HepG2 (cell line): ENCODE measurements around the gene TMTC4. TPM values are rescaled to one million over a fixed set of nuclear protein-coding genes. Genes with fewer than 3 reads are reported as not detected.

ENCODE experiments used
- ATAC-seq: fragments of 200-7000 bp; cut with Tn5 transposase; 3 replicates; pipeline ENCODE4 v1.9.1; 2020; ENCODE audit warnings: mild to moderate bottlenecking, moderate library complexity
- BruUV-seq: library from RNA; stranded (reverse); fragments of 400-500 nt; replicated peaks from 2 replicates; lab custom pipeline; 2021; lab: Mats Ljungman, UMichigan
- CTCF ChIA-PET: fragments of 300-600 bp; formaldehyde crosslinking; extraction: SDS; loops from one replicate; lab custom pipeline; 2021; ENCODE audit warnings: low total read pairs, inconsistent platforms, low intra/inter-chr PET ratio; lab: Yijun Ruan, JAX
- POLR2A ChIA-PET: fragments of 350-600 bp; sonication (Branson Sonifier 250); formaldehyde crosslinking; loops from one replicate; lab custom pipeline; 2020; ENCODE audit warnings: antibody characterized with exemption, inconsistent platforms; lab: Yijun Ruan, JAX
- DNase-seq: peaks from one replicate; pipeline ENCODE4 v3.0.0-alpha.2; 2015; ENCODE audit warnings: low spot score
- FAIRE-seq: peaks from 3 replicates; lab custom pipeline; 2011; peaks lifted over from hg19 to GRCh38; lab: Jason Lieb, UNC
- H2AFZ ChIP-seq: one replicate; pipeline ENCODE4 v1.6.1; 2011; ENCODE audit warnings: low read length, inconsistent platforms
- H3K27ac ChIP-seq: fragments of 300-600 bp; 3 replicates; pipeline ENCODE4 v1.8.0; 2011; ENCODE audit warnings: mixed run types, mild to moderate bottlenecking, mixed read lengths, low read length, inconsistent platforms; ENCODE audit not compliant: insufficient read depth; ENCODE audit errors: extremely low read length
- H3K27me3 ChIP-seq, 2 experiments: fragments of 200-600 bp in 1 of 2; 2 replicates in 1 of 2; 3 replicates in 1 of 2; pipeline versions ENCODE4 v1.6.0 to v1.8.0; 2011; ENCODE audit warnings: low read length in 2 of 2, mild to moderate bottlenecking in 2 of 2, moderate library complexity in 2 of 2, inconsistent platforms in 1 of 2; ENCODE audit not compliant: insufficient read depth in 2 of 2, control insufficient read depth in 1 of 2
- H3K36me3 ChIP-seq, 2 experiments: fragments of 200-600 bp in 1 of 2; replicated peaks in 1 of 2; 2 replicates in 1 of 2; 3 replicates in 1 of 2; pipeline versions ENCODE4 v1.5.1 to v1.8.0; 2011; ENCODE audit warnings: low read length in 2 of 2, inconsistent platforms in 1 of 2; ENCODE audit not compliant: insufficient read depth in 2 of 2, control insufficient read depth in 1 of 2
- H3K4me1 ChIP-seq: 2 replicates; pipeline ENCODE4 v1.5.1; 2012; ENCODE audit warnings: low read length, inconsistent platforms; ENCODE audit not compliant: insufficient read depth
- H3K4me2 ChIP-seq: 2 replicates; pipeline ENCODE4 v1.6.0; 2011; ENCODE audit warnings: low read depth, low read length, inconsistent platforms
- H3K4me3 ChIP-seq, 3 experiments: fragments of 200-600 bp in 1 of 3; sonication (generic), shearing (Covaris generic) in 1 of 3; replicated peaks in 1 of 3; 2 replicates each; pipeline ENCODE4 v1.5.1; 2011 to 2016; ENCODE audit warnings: low read length in 3 of 3, inconsistent platforms in 2 of 3, low read depth in 2 of 3, mild to moderate bottlenecking in 2 of 3, control low read depth in 1 of 3, mixed read lengths in 1 of 3; ENCODE audit not compliant: insufficient read depth in 1 of 3
- H3K79me2 ChIP-seq: one replicate; pipeline ENCODE4 v1.6.1; 2011; ENCODE audit warnings: low read length, inconsistent platforms; ENCODE audit not compliant: insufficient read depth
- H3K9ac ChIP-seq: 2 replicates; pipeline ENCODE4 v1.6.0; 2011; ENCODE audit warnings: mild to moderate bottlenecking, low read depth, low read length, inconsistent platforms; ENCODE audit not compliant: insufficient read depth
- H3K9me3 ChIP-seq: 2 replicates; pipeline ENCODE4 v1.5.1; 2012; ENCODE audit warnings: mild to moderate bottlenecking, low read length
- H4K20me1 ChIP-seq: 2 replicates; pipeline ENCODE4 v1.6.0; 2011; ENCODE audit warnings: inconsistent platforms, mild to moderate bottlenecking, low read length, moderate library complexity; ENCODE audit not compliant: insufficient read depth
- ARNTL ChIP-seq: sonication (generic); formaldehyde crosslinking; IDR thresholded peaks from 2 replicates; pipeline ENCODE4 v1.4.0; 2020; ENCODE audit warnings: mild to moderate bottlenecking, missing genetic modification reagents
- BCL6 ChIP-seq: IDR thresholded peaks from 2 replicates; pipeline ENCODE4 v1.6.1; 2016; ENCODE audit warnings: missing genetic modification reagents, missing compliant biosample characterization
- ONECUT2 ChIP-seq: sonication (generic); formaldehyde crosslinking; IDR thresholded peaks from 2 replicates; pipeline ENCODE4 v1.4.0; 2020; ENCODE audit warnings: missing genetic modification reagents
- PCBP1 ChIP-seq: fragments of 200-400 bp; formaldehyde crosslinking; IDR thresholded peaks from 2 replicates; pipeline ENCODE4 v1.6.1; 2017; ENCODE audit warnings: mild to moderate bottlenecking, low read depth, low read length, borderline replicate concordance
- POLR2AphosphoS5 ChIP-seq: IDR thresholded peaks from 2 replicates; pipeline ENCODE4 v1.6.1; 2012; ENCODE audit warnings: low read depth, low read length
- RNF219 ChIP-seq: sonication (generic); formaldehyde crosslinking; IDR thresholded peaks from 2 replicates; pipeline ENCODE4 v1.5.0; 2020; ENCODE audit warnings: mild to moderate bottlenecking, missing genetic modification reagents
- SKI ChIP-seq: fragments of 450-650 bp; IDR thresholded peaks from one replicate; pipeline ENCODE4 v1.6.1; 2018; ENCODE audit warnings: mild to moderate bottlenecking; ENCODE audit not compliant: partially characterized antibody
- TBX2 ChIP-seq: sonication (generic); formaldehyde crosslinking; IDR thresholded peaks from 2 replicates; pipeline ENCODE4 v1.5.0; 2020; ENCODE audit warnings: missing genetic modification reagents, mild to moderate bottlenecking, borderline replicate concordance
- ZFY ChIP-seq: sonication (generic); formaldehyde crosslinking; IDR thresholded peaks from 2 replicates; pipeline ENCODE4 v1.4.0; 2020; ENCODE audit warnings: missing genetic modification reagents
- ZNF124 ChIP-seq: sonication (generic); formaldehyde crosslinking; IDR thresholded peaks from 2 replicates; pipeline ENCODE4 v1.4.0; 2020; ENCODE audit warnings: missing genetic modification reagents
- ZNF138 ChIP-seq: sonication (generic); formaldehyde crosslinking; IDR thresholded peaks from 2 replicates; pipeline ENCODE4 v1.5.0; 2020; ENCODE audit warnings: mild to moderate bottlenecking, low read depth, missing genetic modification reagents
- ZNF280B ChIP-seq: sonication (generic); formaldehyde crosslinking; IDR thresholded peaks from 2 replicates; pipeline ENCODE4 v1.5.0; 2020; ENCODE audit warnings: missing genetic modification reagents, mild to moderate bottlenecking, borderline replicate concordance
- ZNF496 ChIP-seq: sonication (generic); formaldehyde crosslinking; IDR thresholded peaks from 2 replicates; pipeline ENCODE4 v1.8.1; 2023; ENCODE audit warnings: mild to moderate bottlenecking, moderate library complexity, missing genetic modification reagents; ENCODE audit not compliant: insufficient replicate concordance
- ZNF563 ChIP-seq: sonication (generic); formaldehyde crosslinking; IDR thresholded peaks from 2 replicates; pipeline ENCODE4 v1.8.0; 2022; ENCODE audit warnings: mild to moderate bottlenecking, moderate library complexity, missing genetic modification reagents
- ZNF782 ChIP-seq: sonication (generic); formaldehyde crosslinking; IDR thresholded peaks from 2 replicates; pipeline ENCODE4 v1.4.0; 2020; ENCODE audit warnings: missing genetic modification reagents, mild to moderate bottlenecking, borderline replicate concordance
- WGBS: methylation state at CpG from one replicate; pipeline ENCODE4 v1.1.6; 2017; ENCODE audit warnings: low lambda C conversion rate; 5-methylcytosine and 5-hydroxymethylcytosine counted together
- in situ Hi-C: cut with HindIII; loops from 2 replicates; pipeline ENCODE4 v1.10.0; 2017; ENCODE audit warnings: low pct_unique_long_range_greater_than_20kb; ENCODE audit not compliant: extremely low pct_ligation_motif_present
- intact Hi-C: fragments of 100-400 bp; cut with micrococcal nuclease; formaldehyde crosslinking; loops from one replicate; pipeline ENCODE4 v1.10.0; 2022; ENCODE audit not compliant: unreplicated experiment
- polyA plus RNA-seq, 8 experiments: library from polyadenylated mRNA; depleted of rRNA in 3 of 8; stranded (reverse) in 7 of 8; unstranded in 1 of 8; fragments of >200 nt; fragmentation: Illumina TruSeq in 4 of 8; extraction: Trizol in 4 of 8; gene quantifications; 2 replicates each; pipeline versions ENCODE4 v1.2.1 to v1.2.3, GENCODE V29; 2011 to 2016; ENCODE audit warnings: low read depth in 4 of 8, missing spikeins in 1 of 8, mixed read lengths in 1 of 8; ENCODE audit not compliant: insufficient read depth in 1 of 8
- total RNA-seq, 5 experiments: library from RNA; depleted of rRNA; stranded (reverse); fragments of >200 nt; fragmentation: Illumina TruSeq; extraction: Trizol; gene quantifications; 2 replicates each; pipeline ENCODE4 v1.2.3, GENCODE V29; 2016; ENCODE audit warnings: low read depth in 1 of 5
- TF ChIP-seq, protein P1 (sequence below): IDR thresholded peaks from 2 replicates; pipeline ENCODE4 v1.6.1; 2016; ENCODE audit warnings: mild to moderate bottlenecking, missing biosample characterization, missing genetic modification reagents

TMTC4 gene
- total and polyA plus RNA-seq, 2 of the 13 experiments (the other 11 are each of a cell fraction or from before 2014, with no cell fraction given), result 16.0 to 22.6 TPM

DNA sequence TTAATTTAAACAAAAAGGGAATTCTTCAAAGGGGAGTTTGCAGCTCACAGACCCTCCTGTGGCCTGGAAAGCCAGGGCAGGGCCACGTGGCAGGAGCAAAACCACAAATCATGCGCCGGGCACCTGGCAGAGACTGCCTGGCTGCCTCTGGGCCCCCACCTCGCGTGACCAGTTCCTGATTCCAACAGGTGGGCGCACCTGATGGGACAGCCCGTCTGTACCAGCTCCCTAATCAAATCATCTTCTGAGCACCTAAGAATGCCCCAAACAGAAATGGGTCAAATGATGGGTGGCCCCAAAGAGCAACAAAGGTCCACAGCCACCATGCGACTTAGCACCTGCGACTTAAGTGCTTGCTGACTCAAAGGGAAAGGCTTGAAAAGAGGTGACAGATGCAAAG is 9.2 kb downstream of the TMTC4 start:
- Histone ChIP-seq H3K27ac (no peak overlapping the region), H3K9ac (no peak overlapping the region), H3K4me2 (no peak overlapping the region), H3K9me3 (no peaks in the 10 kb centered on the region), H3K27me3 (no peaks in the 10 kb centered on the region), H3K4me1 (peaks cover 18% of the 10 kb centered on the region), H3K79me2 (no peaks in the 10 kb centered on the region), H4K20me1 (no peaks in the 10 kb centered on the region), H3K4me3 (no peak overlapping the region), H2AFZ (no peak overlapping the region), H3K36me3 (peaks cover 17 to 84% of the 10 kb centered on the region in 2 experiments; a peak in 4 of 5 replicates)
- ChIA-PET CTCF (no interaction called here), POLR2A (no interaction called here)
- ATAC-seq (no peak), DNase-seq (no peak), FAIRE-seq (no peak)
- TF ChIP-seq ZNF496 (CRISPR knock-in tag) (no peak), ZNF138 (CRISPR knock-in tag) (no peak), TBX2 (CRISPR knock-in tag) (no peak), POLR2AphosphoS5 (no peak), ZNF563 (CRISPR knock-in tag) (no peak), ZNF280B (no peak), ONECUT2 (CRISPR knock-in tag) (no peak), BCL6 (no peak), RNF219 (CRISPR knock-in tag) (no peak), ZFY (CRISPR knock-in tag) (no peak), SKI (no peak), ZNF124 (CRISPR knock-in tag) (no peak), PCBP1 (no peak), ZNF782 (no peak), ARNTL (CRISPR knock-in tag) (no peak)
- TF ChIP-seq, protein P1, sequence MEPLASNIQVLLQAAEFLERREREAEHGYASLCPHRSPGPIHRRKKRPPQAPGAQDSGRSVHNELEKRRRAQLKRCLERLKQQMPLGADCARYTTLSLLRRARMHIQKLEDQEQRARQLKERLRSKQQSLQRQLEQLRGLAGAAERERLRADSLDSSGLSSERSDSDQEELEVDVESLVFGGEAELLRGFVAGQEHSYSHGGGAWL, result no peak
- 100% methylated on average over 3 of the region's 9 CpGs for WGBS
- in situ Hi-C loops, result no loop called here
- BruUV-seq, result no TSS peak
- intact Hi-C loops, result no loop called here
